Kidney glomerular epithelial cell (primary cell): Measurements from ENCODE around the gene TUBB4B.

ENCODE experiments used
- DNase-seq: peaks from one replicate; lab custom pipeline; 2025; lab: John Stamatoyannopoulos, UW

TUBB4B gene

DNA sequence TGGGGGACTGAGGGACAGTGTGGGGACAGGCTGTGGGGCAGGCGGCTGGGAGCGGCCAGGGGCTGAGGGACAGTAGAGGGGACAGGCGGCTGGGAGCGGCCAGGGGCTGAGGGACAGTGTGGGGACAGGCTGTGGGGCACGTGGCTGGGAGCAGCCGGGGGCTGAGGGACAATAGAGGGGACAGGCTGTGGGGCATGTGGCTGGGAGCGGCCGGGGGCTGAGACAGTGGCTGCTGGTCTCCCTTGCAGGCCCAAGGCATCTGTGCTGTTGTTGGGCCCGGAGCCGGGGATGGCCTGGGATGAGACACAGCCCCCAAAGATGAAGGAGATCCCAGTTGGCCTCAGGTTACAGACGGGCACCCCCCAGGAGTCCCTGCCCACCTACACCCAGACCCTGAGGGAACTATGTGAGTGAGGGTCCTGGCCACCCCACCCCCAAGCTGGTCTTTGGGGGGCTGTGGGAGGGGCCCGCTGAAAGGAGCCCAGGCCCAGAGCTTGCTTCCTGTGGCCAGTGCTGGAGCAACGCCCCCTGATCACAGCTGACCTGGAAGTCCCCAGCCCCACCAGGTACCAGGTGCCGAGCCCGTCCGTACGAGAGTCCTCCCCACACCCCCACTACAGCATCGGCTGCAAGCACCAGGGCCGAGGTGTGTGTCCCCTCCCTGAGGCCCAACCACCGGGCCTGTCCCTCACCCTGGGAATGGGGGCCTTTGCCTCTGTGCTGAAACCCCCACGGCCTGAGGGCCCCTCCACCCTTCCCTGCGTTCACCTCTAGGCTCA, 10.6 kb downstream of the TUBB4B start:
- DNase-seq, result no peak

DNA sequence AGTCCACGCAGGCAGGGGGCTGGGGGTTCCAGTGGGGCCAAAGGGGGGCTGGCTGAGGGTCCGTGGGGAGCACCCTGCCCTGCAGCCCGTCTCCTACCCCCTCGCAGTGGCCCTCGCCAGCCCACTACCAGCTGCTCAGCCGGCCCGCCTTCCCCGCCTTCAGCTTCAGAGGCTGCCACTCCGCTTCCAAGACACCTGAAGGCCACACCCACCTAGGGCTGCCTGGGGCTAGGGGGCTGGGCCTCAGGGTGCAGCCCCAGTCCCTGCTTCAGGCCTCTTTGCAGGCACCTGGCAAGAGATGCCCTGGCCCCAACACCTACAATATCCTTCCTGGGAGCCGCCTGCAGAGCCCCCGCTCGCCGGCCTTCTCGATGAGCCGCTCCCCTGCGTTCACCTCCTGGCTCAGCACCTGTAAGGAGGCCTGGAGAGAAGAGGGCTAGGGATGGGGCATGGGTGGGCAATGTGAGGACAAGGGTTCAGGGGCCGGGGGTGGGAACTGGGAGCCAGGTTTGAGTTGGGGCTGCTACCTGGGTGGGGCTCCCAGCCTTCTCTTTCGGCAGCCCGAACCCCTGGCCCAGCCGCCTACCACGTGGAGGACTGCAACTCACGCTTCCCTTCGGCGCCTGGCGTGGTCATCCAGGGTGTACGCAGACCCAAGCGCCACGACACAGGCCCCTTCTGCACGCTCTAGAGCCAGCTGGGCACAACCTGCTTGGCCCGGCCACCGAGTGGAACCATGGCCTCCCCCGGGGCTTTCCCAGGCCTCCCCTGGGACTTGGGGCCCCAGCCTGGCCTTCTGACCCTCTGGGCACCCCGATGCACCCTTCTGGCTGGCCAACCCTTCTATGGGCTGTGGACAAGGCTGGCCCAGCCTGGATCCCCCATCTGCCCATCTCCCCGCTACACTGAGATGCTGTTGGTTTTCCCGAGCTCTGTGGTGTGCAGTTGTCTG, 11.7 kb downstream of the TUBB4B start:
- no peak for DNase-seq

DNA sequence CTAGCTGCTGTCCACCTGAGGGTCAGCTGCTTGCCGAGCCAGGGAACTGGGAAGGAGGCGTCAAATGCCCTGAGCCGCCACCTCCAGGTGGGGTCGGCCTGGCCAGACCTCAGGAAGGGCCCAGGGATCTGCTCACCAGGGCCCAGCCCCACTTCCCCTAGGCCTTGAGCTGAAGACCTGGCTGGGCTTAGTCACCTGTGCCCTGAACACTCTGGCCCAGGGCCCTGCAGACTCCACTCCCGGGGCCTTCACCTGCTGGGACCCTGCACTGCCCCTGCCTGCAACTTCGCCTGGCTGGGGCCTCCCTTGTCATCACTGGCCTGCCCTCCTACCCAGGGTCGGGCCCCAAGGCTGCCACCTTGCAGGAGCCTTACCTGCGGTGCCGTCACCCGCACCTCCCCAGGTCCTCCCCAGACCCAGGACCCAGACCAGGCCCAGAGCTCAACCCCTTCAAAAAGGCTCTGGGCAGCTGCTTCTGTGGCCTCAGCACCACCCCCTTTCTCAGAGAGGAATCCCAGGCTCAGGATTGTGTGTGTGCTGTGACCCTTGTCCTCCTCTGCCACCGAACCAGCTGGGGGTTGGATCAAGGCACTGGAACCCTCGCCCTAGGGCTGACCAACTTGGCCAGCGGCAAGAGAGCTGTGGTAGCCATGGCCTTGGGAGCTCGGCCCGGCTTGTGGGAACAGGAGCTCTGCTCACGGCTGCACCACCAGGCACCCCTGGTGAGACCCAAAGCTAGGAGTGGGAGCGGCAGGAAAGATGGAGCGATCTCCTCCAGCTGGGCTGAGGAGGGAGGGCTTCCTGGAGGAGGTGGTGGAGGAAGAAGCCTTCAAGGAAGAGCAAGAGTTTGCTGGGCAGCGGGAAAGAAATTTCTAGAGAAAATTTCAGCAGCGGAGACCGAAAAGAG, 12.9 kb downstream of the TUBB4B start:
- DNase-seq, result no peak

DNA sequence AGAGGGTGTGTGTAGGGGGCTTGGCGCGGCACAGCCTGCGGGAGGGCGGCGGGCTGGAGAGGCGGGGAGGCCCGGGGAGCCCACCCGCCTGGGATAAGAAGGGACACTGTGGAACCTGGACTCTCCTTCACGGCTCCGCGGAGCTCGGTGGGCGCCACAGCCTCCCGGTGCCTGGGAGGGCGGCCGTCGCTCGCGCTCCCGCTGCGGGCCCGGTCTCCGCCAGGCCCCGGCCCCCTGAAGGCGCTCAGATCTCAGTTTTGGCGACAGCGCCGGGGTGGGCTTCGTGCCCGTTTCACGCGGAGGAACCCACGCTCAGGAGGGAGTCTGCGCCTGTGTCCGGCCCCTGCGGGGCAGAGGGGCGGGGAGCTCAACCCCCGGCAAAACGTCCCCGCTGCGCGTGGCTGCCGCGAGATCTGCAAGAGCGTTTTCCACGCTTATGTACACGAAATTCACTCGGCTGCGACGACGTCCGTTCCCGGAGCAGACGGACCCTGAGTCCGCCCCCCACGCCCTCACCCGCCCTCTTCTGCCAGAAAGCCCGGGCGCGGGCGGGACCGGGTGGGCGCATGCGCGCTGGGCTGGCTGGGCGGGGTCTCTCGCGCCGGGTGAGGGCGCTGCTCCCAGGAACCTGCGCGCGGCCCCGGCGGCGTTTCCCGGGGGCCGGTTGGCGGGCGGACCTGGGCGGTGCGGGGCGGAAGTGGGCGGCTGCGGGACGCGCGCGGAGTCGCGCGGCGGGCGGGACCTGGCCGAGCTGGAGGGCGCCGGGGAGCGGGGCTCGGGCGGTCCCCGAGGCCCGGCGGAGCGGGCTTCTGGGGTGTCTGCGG, 13.7 kb downstream of the TUBB4B start, which contains the start of gene NELFB:
Gene NELFB, plus strand, starts transcription at position 704 of the 824 bp plus-strand sequence.
- peak; percentile 76 for DNase-seq

GRCh38 chr9:137255448-137256114, 14.5 kb downstream of the TUBB4B start:
- DNase-seq, result peak; percentile 65

- DNase-seq, result no peak
Observed at GRCh38 chr9:137256362-137256761, 15.3 kb downstream of the TUBB4B start.

DNA sequence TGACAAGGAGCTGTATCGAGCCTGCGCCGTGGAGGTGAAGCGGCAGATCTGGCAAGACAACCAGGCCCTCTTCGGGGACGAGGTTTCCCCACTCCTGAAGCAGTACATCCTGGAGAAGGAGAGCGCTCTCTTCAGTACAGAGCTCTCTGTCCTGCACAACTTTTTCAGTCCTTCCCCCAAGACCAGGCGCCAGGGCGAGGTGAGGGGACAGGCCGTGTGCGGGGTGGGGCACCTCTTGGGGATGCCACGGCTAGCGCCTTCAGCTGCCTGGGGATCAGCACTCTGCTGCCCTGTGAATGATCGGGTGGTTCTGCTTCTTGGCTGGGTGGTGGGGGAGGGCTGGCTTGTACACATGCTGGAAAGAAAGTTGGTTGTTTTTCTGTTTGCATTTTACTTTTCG, 15.8 kb downstream of the TUBB4B start:
- no peak for DNase-seq

GRCh38 chr9:137262173-137262908, 21.3 kb downstream of the TUBB4B start:
- DNase-seq, result peak; percentile 2

- no peak for DNase-seq
Observed at GRCh38 chr9:137262909-137263285, 21.8 kb downstream of the TUBB4B start.

DNA sequence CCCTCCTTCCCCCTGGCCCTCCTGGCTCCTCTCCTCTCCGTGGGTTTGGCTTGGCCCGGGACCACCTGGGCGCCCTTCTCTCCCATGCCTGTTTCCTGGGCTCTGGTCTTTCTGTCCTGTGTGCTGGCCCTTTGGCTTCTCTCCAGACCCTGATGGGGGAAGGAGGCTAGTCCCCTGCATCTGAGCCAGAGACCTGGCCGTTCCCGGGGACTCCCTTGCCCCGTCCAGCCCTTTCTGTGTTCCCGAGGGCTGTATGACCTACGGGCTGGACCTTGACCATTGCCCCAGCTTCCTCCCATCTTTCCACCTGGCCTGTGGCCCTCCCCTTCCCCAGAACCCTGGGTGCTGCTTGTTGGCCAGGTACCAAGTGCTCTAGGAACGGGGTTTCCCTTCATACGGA, 22.4 kb downstream of the TUBB4B start:
- DNase-seq, result no peak

DNA sequence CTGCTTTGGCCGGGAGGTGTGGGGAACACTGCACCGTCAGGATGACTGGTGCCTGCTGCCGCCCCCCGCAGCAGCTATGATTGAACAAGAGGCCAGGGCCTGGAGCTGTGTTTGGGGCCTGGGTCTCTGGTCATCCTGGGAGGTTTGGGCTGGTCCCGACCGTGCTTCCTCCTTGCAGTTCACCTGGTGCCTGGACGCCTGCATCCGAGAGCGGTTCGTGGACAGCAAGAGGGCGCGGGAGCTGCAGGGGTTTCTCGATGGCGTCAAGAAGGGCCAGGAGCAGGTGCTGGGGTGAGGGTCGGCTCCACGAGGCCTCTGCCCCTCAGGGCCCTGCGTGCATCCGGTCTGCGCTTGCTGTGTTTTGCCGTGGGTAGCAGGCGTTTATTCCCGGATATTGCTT, 23.0 kb downstream of the TUBB4B start:
- DNase-seq, result no peak

GRCh38 chr9:137265496-137266161, 24.5 kb downstream of the TUBB4B start:
- DNase-seq, result no peak

- DNase-seq, result no peak
Observed at GRCh38 chr9:137266162-137266527, 25.1 kb downstream of the TUBB4B start.

DNA sequence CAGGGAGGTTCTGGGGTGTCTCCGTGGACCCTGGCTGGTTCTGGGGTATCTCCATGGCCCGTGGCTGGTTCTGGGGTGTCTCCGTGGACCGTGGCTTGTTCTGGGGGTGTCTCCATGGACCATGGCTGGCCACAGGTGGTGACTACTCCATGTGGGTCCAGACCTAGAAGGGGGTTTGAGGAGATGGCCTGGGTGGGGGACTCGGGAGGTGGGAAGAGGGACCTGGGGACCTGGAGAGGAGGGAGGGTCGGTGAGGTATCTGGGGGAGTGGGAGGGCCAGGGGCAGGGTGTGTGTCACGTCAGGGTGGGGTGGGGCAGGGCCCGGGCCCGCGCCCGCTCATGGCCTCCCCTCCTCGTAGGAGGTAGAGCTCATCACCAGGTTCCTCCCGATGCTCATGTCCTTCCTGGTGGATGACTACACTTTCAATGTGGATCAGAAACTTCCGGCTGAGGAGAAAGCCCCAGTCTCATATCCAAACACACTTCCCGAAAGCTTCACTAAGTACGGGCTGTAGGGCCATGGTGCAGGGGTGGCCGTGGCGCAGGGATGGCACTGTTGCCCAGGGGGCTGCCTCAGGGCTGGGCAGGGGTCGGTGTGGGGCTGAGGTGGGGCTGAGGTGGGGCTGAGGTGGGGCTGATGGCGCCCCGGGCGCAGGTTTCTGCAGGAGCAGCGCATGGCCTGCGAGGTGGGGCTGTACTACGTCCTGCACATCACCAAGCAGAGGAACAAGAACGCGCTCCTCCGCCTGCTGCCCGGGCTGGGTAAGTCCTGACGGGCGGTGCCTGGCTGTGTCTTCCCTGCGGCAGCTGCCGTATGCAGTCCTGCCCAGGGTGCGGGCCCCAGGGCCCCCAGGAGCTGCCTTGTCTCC, 25.7 kb downstream of the TUBB4B start:
- DNase-seq, result no peak

GRCh38 chr9:137267933-137268355, 26.9 kb downstream of the TUBB4B start:
- no peak for DNase-seq

- DNase-seq, result no peak
Observed at GRCh38 chr9:137268538-137269201, 27.6 kb downstream of the TUBB4B start.

DNA sequence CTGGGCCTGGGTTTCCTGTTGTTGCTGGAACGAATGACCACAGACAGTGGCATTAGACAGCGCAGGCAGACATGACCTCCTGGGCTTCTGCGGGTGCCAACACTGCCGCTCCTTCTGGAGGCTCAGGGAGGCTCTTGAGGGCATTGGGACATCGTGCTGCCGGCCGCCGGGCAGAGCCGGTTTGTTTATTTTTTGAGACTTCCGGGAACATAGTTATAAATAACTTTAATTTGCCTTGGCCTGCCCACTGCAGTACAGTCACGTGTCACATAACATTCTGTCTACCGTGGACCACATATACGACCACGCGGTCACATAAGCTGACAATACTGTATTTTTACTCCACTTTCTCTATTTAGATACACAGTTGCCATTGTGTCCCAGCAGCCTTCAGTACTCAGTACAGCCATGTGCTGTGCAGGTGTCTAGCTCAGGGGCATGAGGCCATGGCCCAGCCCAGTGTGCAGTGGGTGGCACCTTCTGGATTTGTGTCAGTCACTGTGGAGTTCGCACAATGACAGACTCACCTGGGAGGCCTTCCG, 28.2 kb downstream of the TUBB4B start:
- DNase-seq, result no peak
